ENCODE data around the gene DEFB116.
"Not testable (repeated sequence)": the region's sequence is repeated elsewhere in the genome, so short reads cannot be mapped to it uniquely, and the experiment has no call there.

DEFB116 gene, protein sequence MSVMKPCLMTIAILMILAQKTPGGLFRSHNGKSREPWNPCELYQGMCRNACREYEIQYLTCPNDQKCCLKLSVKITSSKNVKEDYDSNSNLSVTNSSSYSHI

DNA sequence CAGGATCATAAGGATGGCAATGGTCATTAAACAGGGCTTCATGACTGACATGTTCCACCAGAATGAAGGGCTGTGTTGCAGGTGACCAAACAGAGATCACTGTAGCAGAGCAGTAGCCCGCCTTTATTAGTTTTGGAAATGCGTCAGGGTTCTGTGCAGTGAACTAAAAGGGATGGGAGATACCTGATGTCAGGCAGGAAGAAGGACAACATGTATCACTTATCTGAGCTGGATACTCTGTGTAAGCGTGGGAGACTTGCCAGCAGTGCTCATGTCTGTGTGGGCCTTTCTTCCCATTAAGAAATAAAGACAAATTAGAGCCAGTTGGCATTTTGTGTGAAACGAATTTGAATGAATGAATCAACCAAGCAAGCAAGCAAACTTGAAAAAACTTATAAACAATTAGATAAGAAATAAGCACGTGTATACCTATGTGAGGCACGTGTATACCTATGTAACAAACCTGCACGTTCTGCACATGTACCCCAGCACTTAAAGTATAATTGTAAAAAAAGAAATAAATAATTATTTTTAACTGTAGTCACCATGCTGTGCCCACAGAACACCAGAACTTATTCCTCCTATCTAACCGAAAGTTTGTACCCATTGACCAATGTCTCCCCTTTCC, at the start of gene DEFB116:
TSS of gene DEFB116 (minus strand) at position 51 of the 628 bp plus-strand sequence. CDS start at position 51, 0 bp downstream.
- no peak for DNase-seq (ENCODE audit: low read depth)

DNA sequence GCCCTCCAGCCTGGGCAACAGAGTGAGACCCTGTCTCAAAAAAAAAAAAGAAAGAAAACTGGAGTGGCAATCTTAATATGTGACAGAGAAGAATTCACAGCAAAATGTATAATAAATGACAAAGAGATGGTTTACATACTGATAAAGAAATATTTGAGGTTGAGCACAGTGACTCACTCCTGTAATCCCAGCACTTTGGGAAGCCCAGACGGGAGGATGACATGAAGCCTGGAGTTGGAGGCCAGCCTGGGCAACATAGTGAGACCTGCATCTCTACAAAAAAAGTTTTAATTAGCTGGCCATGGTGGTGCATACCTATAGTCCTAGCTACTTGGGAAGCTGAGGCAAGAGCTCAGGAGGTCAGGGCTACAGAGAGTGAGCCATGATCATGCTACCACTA, 47.6 kb upstream of the DEFB116 start:
- DNase-seq (ENCODE audit: low read depth) = no peak

DNA sequence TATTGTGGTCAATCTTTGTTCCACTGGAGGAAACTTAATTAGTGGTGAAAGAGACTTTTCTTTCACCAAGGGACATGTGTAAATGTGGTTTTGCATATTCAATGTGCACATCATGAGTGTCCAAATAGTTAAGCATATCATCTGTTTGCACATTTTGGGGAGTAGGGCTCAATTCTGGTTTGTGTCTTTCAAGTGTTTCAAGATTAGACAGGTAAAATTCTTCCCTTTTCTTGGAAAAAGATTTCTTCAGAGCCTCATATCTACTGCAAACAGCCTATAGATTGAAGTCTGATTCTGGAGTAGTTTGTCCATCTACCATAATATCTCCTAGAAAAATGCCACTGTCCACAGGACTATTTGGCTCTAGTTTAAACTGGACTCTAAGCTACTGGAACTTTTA, 33.1 kb upstream of the DEFB116 start:
- DNase-seq (ENCODE audit: low read depth) = no peak

DNA sequence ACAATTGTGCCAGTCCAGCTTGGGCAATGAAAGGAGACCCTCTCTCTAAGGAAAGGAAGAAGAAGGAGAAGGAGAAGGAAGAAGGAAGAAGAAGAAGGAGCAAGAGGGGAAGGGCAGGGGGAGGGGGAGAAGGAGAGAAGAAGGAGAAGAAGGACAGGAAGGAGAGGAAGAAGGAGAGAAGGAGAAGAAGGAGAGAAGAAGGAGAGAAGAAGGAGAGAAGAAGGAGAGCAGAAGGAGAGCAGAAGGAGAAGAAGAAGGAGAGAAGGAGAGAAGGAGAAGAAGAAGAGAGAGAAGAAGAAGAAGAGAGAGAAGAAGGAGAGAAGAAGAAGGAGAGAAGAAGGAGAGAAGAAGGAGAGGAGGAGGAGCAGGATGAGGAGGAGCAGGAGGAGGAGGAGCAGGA, 22.5 kb upstream of the DEFB116 start:
- DNase-seq (ENCODE audit: low read depth) = no peak

DNA sequence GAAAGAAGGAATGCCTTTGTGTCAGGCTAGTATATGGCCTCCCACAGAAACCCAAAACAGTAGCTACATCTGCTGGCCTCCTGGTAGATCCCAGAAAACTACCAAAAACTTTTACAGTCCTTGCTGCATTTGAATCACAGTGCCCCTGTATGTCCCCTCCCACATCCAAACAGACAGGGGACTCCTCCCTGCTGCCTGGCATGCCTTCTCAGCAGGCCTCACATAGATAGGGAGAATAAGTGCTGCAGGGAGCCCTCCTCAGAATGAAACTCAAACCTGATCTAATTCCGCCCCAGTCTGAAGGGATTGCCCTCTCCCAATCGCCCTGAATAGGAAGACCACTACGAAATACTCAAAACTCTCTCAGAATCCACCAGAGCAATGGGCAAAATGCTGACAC, 14.1 kb upstream of the DEFB116 start:
- no peak for DNase-seq (ENCODE audit: low read depth)

DNA sequence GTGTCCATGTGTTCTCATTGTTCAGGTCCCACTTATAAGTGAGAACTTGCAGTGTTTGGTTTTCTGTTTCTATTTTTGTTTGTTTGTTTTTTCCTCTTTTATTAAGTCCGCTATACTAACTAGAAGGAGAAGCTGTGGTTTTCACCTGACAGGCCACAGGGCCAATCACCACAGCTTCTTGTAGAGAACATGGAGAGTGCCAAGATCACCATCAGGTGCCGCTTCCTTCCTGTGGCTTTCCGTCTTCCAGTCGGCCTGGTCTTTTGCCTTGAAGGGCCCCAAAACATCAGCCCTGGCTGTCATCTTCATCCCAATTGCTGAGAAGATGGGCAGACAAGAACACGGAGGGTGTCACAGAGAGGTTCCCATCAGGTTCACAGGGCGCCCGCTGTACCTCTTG, 23.4 kb downstream of the DEFB116 start:
- DNase-seq (ENCODE audit: low read depth) = not testable (repeated sequence)

DNA sequence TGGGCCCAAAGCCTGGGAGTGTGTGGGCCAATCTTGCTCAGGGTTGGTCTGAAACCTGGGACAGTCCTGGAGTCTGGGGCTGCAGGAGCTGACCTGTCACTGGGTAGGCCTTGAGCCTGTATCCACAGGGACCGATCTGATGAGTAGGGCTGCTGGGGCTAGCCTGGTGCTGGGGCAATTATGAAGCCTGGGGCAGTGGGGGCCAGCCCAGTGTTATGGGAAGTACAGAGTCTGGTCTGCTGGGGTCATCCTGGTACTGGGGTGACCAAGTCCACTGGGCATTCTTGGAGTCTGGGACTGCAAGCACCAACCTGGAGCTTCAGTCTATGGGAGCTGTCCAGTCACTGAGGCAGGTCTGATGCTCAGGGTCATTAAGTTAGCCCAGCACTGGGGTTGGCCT, 30.2 kb downstream of the DEFB116 start:
- no peak for DNase-seq (ENCODE audit: low read depth)

DNA sequence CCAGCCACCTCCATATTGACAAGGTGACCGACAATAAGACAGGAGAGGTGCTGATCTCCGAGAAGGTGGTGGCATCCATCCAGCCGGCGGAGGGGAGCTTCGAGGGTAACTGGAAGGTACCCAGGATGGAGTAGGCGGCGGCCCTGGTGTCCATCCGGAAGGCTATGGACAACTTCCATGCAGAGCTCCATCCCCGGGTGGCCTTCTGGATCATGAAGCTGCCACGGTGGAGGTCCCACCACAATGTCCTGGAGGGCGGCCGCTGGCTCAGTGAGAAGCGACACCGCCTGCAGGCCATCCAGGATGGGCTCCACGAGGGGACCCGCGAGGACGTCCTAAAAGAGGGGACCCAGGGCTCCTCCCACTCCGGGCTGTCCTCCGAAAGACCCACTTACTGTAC, 33.9 kb downstream of the DEFB116 start:
- no peak for DNase-seq (ENCODE audit: low read depth)

DNA sequence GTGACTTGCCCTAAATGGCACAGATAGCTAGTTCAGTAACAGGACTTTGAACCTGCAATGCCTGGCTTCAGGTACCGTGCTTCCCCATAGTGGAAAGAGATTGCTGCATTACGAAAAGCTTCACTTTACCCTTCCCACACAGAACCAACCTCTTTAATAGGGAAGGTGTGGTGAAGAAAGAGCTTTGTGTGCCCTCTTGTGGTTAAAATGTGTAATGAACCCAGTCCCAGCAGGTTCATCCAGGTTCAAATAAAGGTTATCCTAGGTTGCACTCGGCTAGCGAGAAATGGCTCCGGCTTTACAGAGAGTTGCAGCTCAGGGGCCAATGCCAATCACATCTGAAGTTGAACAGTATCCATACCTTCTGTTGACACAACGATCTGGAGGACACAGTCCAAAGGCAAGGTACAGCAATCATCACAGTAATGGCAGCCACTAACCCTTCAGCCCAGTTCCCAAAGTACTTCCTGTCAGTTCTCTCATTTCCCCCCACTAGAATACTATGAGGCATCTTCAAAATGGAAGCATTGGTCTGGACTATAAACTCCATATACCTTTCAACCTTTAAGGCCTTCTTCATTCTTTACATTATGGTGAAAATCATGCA, 48.0 kb downstream of the DEFB116 start:
- no peak for DNase-seq (ENCODE audit: low read depth)

DNA sequence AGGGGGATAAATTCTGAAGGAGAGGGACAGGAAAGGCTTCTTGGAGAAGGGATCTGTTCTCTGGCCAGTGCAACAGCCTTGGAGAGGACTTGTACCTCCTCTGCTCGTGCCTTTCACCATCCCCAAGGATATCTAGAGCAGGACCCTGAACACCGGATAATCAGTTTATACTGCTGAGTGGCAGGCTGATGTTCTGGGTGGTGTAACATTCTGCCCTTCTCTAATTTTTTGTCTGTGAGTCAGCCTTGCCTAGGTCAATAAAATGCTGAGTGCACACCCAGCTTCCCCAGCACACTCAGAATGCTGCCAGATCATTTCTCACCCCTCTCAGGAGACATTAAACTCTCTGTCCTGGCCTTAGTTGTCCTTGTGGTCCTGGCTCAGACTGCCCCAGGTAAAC, 51.0 kb downstream of the DEFB116 start, which contains the start of gene DEFB115:
TSS of gene DEFB115 (plus strand) at position 301 of the 400 bp plus-strand sequence. CDS start at position 301, 0 bp downstream.
- no peak for DNase-seq (ENCODE audit: low read depth)

DNA sequence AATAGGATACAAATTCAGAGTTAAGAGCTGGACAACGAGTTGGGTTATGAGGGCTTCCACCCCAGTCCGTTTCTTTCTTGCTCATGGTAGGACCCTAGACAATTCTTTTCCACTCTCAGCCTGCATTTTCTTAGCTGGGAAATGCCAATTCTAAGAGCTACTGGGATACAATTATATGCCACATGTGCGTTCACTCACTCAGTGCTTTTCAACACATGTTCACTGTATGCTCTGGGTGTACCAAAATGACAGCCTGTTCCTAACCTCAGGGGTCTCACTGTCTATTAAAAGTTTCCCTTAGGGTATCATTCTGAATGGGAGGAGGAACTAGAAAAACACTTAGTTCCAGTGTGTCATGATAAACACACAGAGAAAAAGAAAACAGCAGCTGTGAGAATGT, 51.4 kb downstream of the DEFB116 start:
- no peak for DNase-seq (ENCODE audit: low read depth)

Data from stimulated activated CD8-positive, alpha-beta memory T cell treated with anti-CD3 and anti-CD28 coated beads, Interleukin-12 subunit alpha, Interleukin-12 subunit beta, amount 100 ng/mL, for 4 hours (primary cell).